ENCODE results near the gene OLFML3. TPM values are rescaled to one million over a fixed set of nuclear protein-coding genes. Genes with fewer than 3 reads are reported as not detected.

OLFML3 gene
- total and polyA plus RNA-seq, 2 of the 13 experiments (the other 11 are each of a cell fraction or from before 2014, with no cell fraction given), result 2.0 to 5.1 TPM

DNA sequence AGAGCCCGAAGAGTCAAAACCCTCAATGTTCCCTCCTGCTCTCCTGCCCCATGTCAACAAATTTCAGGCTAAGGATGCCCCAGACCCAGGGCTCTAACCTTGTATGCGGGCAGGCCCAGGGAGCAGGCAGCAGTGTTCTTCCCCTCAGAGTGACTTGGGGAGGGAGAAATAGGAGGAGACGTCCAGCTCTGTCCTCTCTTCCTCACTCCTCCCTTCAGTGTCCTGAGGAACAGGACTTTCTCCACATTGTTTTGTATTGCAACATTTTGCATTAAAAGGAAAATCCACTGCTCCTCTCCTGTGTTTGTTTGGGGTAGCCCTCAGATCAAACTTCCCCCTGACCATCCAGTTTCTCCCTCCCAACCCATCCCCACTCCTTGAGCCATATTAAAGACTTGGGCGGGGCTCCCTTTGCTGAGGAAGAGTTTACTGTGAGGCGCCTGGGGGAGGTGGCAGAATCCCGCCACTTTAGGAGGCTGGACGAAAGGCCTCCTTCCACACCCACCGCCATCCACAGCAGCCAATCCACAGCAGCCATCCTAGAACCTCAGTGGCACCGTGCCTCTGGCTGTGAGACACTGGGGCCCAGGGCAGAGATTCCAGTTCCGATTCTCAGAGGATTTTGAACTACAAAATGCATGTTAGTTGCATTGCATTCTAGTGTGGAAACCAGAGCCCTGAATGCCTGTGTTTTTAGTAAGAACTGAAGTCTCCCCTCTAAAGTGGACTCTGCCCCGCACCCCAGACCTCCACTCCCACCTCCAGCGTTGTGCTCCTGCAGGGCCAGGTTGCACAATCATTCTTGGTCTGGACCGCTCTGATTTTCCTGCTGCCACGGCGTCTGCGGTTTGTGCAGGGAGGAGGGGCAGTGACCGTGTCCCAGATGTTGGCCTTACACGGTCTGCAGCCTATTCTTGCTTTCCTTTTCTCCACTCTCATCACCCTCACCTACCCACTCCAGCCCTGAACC, 3.0 kb downstream of the OLFML3 start (continued):
- TF ChIP-seq TSC22D2 (CRISPR knock-in tag; IDR thresholded peaks at IDR 0.05; ENCODE audit: borderline replicate concordance) (no peak), AGO2 (optimal IDR thresholded peaks at IDR 0.05; ENCODE audit: low read depth, low read length) (no peak), ISX (CRISPR knock-in tag; conservative IDR thresholded peaks at IDR 0.05) (no peak), TEAD2 (CRISPR knock-in tag; IDR thresholded peaks at IDR 0.05) (no peak), SALL1 (CRISPR knock-in tag; IDR thresholded peaks at IDR 0.05) (peak; percentile 72), CENPT (CRISPR knock-in tag; IDR thresholded peaks at IDR 0.05; ENCODE audit: low read depth) (no peak), ZSCAN9 (CRISPR knock-in tag; IDR thresholded peaks at IDR 0.05; ENCODE audit: borderline replicate concordance) (no peak), ZNF501 (CRISPR knock-in tag; IDR thresholded peaks at IDR 0.05) (no peak), ZBTB8A (CRISPR knock-in tag; IDR thresholded peaks at IDR 0.05; ENCODE audit: borderline replicate concordance, low read depth) (no peak), ELF4 (CRISPR knock-in tag; IDR thresholded peaks at IDR 0.05; ENCODE audit: borderline replicate concordance) (no peak), ISL2 (CRISPR knock-in tag; IDR thresholded peaks at IDR 0.05) (no peak), MYNN (CRISPR knock-in tag; IDR thresholded peaks at IDR 0.05; ENCODE audit: low read depth) (no peak), MAFF (IDR thresholded peaks at IDR 0.05; ENCODE audit: low read depth, low read length) (no peak), ZNF460 (CRISPR knock-in tag; IDR thresholded peaks at IDR 0.05; ENCODE audit: borderline replicate concordance) (no peak), ZSCAN30 (CRISPR knock-in tag; IDR thresholded peaks at IDR 0.05) (no peak)
- TF ChIP-seq, protein P1, sequence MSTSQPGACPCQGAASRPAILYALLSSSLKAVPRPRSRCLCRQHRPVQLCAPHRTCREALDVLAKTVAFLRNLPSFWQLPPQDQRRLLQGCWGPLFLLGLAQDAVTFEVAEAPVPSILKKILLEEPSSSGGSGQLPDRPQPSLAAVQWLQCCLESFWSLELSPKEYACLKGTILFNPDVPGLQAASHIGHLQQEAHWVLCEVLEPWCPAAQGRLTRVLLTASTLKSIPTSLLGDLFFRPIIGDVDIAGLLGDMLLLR (CRISPR knock-in tag; IDR thresholded peaks at IDR 0.05), result no peak
- TF ChIP-seq, protein P2, sequence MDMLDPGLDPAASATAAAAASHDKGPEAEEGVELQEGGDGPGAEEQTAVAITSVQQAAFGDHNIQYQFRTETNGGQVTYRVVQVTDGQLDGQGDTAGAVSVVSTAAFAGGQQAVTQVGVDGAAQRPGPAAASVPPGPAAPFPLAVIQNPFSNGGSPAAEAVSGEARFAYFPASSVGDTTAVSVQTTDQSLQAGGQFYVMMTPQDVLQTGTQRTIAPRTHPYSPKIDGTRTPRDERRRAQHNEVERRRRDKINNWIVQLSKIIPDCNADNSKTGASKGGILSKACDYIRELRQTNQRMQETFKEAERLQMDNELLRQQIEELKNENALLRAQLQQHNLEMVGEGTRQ (IDR thresholded peaks at IDR 0.05; ENCODE audit: low read depth, low read length), result no peak
- TF ChIP-seq, protein P2 (CRISPR knock-in tag; IDR thresholded peaks at IDR 0.05; ENCODE audit: borderline replicate concordance), result no peak
- TF ChIP-seq, protein P3, sequence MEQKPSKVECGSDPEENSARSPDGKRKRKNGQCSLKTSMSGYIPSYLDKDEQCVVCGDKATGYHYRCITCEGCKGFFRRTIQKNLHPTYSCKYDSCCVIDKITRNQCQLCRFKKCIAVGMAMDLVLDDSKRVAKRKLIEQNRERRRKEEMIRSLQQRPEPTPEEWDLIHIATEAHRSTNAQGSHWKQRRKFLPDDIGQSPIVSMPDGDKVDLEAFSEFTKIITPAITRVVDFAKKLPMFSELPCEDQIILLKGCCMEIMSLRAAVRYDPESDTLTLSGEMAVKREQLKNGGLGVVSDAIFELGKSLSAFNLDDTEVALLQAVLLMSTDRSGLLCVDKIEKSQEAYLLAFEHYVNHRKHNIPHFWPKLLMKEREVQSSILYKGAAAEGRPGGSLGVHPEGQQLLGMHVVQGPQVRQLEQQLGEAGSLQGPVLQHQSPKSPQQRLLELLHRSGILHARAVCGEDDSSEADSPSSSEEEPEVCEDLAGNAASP (CRISPR knock-in tag; IDR thresholded peaks at IDR 0.05; ENCODE audit: borderline replicate concordance), result no peak; the same call in 1 of the 2 replicates
- TF ChIP-seq, protein P4, sequence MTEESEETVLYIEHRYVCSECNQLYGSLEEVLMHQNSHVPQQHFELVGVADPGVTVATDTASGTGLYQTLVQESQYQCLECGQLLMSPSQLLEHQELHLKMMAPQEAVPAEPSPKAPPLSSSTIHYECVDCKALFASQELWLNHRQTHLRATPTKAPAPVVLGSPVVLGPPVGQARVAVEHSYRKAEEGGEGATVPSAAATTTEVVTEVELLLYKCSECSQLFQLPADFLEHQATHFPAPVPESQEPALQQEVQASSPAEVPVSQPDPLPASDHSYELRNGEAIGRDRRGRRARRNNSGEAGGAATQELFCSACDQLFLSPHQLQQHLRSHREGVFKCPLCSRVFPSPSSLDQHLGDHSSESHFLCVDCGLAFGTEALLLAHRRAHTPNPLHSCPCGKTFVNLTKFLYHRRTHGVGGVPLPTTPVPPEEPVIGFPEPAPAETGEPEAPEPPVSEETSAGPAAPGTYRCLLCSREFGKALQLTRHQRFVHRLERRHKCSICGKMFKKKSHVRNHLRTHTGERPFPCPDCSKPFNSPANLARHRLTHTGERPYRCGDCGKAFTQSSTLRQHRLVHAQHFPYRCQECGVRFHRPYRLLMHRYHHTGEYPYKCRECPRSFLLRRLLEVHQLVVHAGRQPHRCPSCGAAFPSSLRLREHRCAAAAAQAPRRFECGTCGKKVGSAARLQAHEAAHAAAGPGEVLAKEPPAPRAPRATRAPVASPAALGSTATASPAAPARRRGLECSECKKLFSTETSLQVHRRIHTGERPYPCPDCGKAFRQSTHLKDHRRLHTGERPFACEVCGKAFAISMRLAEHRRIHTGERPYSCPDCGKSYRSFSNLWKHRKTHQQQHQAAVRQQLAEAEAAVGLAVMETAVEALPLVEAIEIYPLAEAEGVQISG (CRISPR knock-in tag; IDR thresholded peaks at IDR 0.05), result 0 out of 2 replicates have a peak, but pooled peaks have one; percentile 29

All from HepG2 (cell line).